CD14-positive monocyte (primary cell): ENCODE data around the gene STYXL2. TPM values are rescaled to one million over a fixed set of nuclear protein-coding genes. Genes with fewer than 3 reads are reported as not detected.

ENCODE experiments used
- DNase-seq, 3 donors: peaks; one replicate each; pipeline ENCODE4 v3.0.0-alpha.2; 2011 to 2022
- H2AFZ ChIP-seq: 2 replicates; pipeline ENCODE4 v1.6.0; 2012; ENCODE audit warnings: mild to moderate bottlenecking, low read depth, low read length, inconsistent platforms; ENCODE audit not compliant: insufficient read depth, poor library complexity, severe bottlenecking
- H3K27ac ChIP-seq, 2 donors: 1 replicate in 1 of 2; 2 replicates in 1 of 2; pipeline ENCODE4 v1.5.1; 2012 to 2013; ENCODE audit warnings: low read length in 2 of 2, control low read depth in 1 of 2, inconsistent platforms in 1 of 2, low read depth in 1 of 2, mild to moderate bottlenecking in 1 of 2
- H3K27me3 ChIP-seq, 2 donors: one replicate each; pipeline versions ENCODE4 v1.6.0 to v1.6.1; 2011 to 2013; ENCODE audit warnings: low read length in 2 of 2; ENCODE audit not compliant: control insufficient read depth in 2 of 2, insufficient read depth in 2 of 2
- H3K36me3 ChIP-seq, 2 donors: replicated peaks in 1 of 2; 1 replicate in 1 of 2; 2 replicates in 1 of 2; pipeline versions ENCODE4 v1.5.1 to v1.6.1; 2012 to 2013; ENCODE audit warnings: low read length in 2 of 2, control low read depth in 1 of 2, inconsistent platforms in 1 of 2, mild to moderate bottlenecking in 1 of 2; ENCODE audit not compliant: insufficient read depth in 2 of 2, control insufficient read depth in 1 of 2
- H3K4me1 ChIP-seq, 2 donors: 1 replicate in 1 of 2; 2 replicates in 1 of 2; pipeline versions ENCODE4 v1.5.1 to v1.6.1; 2012 to 2013; ENCODE audit warnings: low read length in 2 of 2, control low read depth in 1 of 2, inconsistent platforms in 1 of 2, mild to moderate bottlenecking in 1 of 2, moderate library complexity in 1 of 2; ENCODE audit not compliant: insufficient read depth in 2 of 2, control insufficient read depth in 1 of 2
- H3K4me2 ChIP-seq: replicated peaks from 2 replicates; pipeline ENCODE3; 2012; ENCODE audit warnings: low read length, moderate library complexity, mild to moderate bottlenecking; ENCODE audit not compliant: poor library complexity, severe bottlenecking; ENCODE audit errors: extremely low read depth
- H3K4me3 ChIP-seq, 3 experiments: fragments of 200-600 bp in 1 of 3; sonication (generic) in 1 of 3; replicated peaks in 1 of 3; 1 replicate in 2 of 3; 2 replicates in 1 of 3; pipeline ENCODE4 v1.5.1; 2011 to 2013; ENCODE audit warnings: low read length in 3 of 3, mild to moderate bottlenecking in 3 of 3, control low read depth in 2 of 3, low read depth in 2 of 3, inconsistent platforms in 1 of 3, moderate library complexity in 1 of 3
- H3K79me2 ChIP-seq: 2 replicates; pipeline ENCODE4 v1.6.0; 2012; ENCODE audit warnings: mild to moderate bottlenecking, control low read depth, inconsistent platforms, low read length, moderate library complexity; ENCODE audit not compliant: insufficient read depth
- H3K9ac ChIP-seq: 2 replicates; pipeline ENCODE4 v1.6.0; 2017; ENCODE audit warnings: low read length, mild to moderate bottlenecking; ENCODE audit not compliant: insufficient read depth, poor library complexity, severe bottlenecking
- H3K9me3 ChIP-seq, 2 donors: replicated peaks in 1 of 2; 1 replicate in 1 of 2; 2 replicates in 1 of 2; pipeline versions ENCODE4 v1.5.1 to v1.6.1; 2012 to 2013; ENCODE audit warnings: low read length in 2 of 2, control low read depth in 1 of 2; ENCODE audit not compliant: control insufficient read depth in 1 of 2, insufficient read depth in 1 of 2
- H4K20me1 ChIP-seq: 2 replicates; pipeline ENCODE4 v1.6.0; 2012; ENCODE audit warnings: mild to moderate bottlenecking, low read length, control low read depth, moderate library complexity; ENCODE audit not compliant: insufficient read depth
- H3K27ac Mint-ChIP-seq, 7 donors: one replicate each; pipeline ENCODE4 v1.8.0; 2020; ENCODE audit warnings: mild to moderate bottlenecking in 7 of 7, mixed read lengths in 7 of 7, moderate library complexity in 6 of 7, inconsistent platforms in 2 of 7
- H3K27me3 Mint-ChIP-seq, 3 donors: one replicate each; pipeline ENCODE4 v1.8.0; 2021 to 2022; ENCODE audit warnings: low read depth in 3 of 3, mild to moderate bottlenecking in 3 of 3, mixed read lengths in 3 of 3, moderate library complexity in 3 of 3, inconsistent platforms in 1 of 3
- H3K36me3 Mint-ChIP-seq, 2 donors: one replicate each; pipeline ENCODE4 v1.8.0; 2020; ENCODE audit warnings: mixed read lengths in 2 of 2, inconsistent platforms in 1 of 2, mild to moderate bottlenecking in 1 of 2
- H3K4me1 Mint-ChIP-seq: one replicate; pipeline ENCODE4 v1.8.0; 2020; ENCODE audit warnings: mild to moderate bottlenecking, mixed read lengths
- H3K4me3 Mint-ChIP-seq, 2 donors: one replicate each; pipeline ENCODE4 v1.8.0; 2020; ENCODE audit warnings: mild to moderate bottlenecking in 2 of 2, mixed read lengths in 2 of 2, moderate library complexity in 1 of 2
- H3K9me3 Mint-ChIP-seq, 7 donors: one replicate each; pipeline ENCODE4 v1.8.0; 2020 to 2022; ENCODE audit warnings: mixed read lengths in 7 of 7, mild to moderate bottlenecking in 6 of 7, moderate library complexity in 6 of 7, inconsistent platforms in 2 of 7
- CTCF ChIP-seq: fragments of 200-600 bp; IDR thresholded peaks from one replicate; pipeline ENCODE4 v1.8.0; 2022; ENCODE audit warnings: antibody characterized with exemption, mild to moderate bottlenecking
- WGBS: methylation state at CpG from one replicate; pipeline ENCODE4 v1.1.5; 2013; ENCODE audit warnings: missing lambda C conversion rate; ENCODE audit not compliant: insufficient coverage; 5-methylcytosine and 5-hydroxymethylcytosine counted together
- intact Hi-C, 2 donors: fragments of 100-400 bp; cut with micrococcal nuclease; formaldehyde crosslinking; loops; one replicate each; pipeline versions ENCODE4 v1.15.0 to v1.15.1; 2023
- polyA plus RNA-seq, 3 donors: library from polyadenylated mRNA; depleted of rRNA in 1 of 3; unstranded in 2 of 3; stranded (reverse) in 1 of 3; fragments of 300-500 nt in 2 of 3; fragments of >200 nt in 1 of 3; fragmentation: Illumina TruSeq in 2 of 3; gene quantifications; 1 replicate in 2 of 3; 2 replicates in 1 of 3; pipeline ENCODE4 v1.2.3, GENCODE V29; 2012 to 2021

STYXL2 gene
- polyA plus RNA-seq, 3 donors: not detected

GRCh38 chr1:167137332-167137781 is 43.5 kb downstream of the STYXL2 start:
- 96% methylated on average over 5 of the region's 6 CpGs for WGBS
- H3K9me3 Mint-ChIP-seq: peaks cover 0 to 2% (median 0%) of the 10 kb centered on the region in 7 donors
- no peak overlapping the region for H3K4me3 Mint-ChIP-seq

GRCh38 chr1:167137793-167138510 is 44.1 kb downstream of the STYXL2 start:
- Histone ChIP-seq H3K79me2 (no peaks in the 10 kb centered on the region), H3K36me3 (no peaks in the 10 kb centered on the region), H3K4me2 (no peak overlapping the region), H3K27ac (no peak overlapping the region), H3K27me3 (no peaks in the 10 kb centered on the region), H3K9me3 (no peaks in the 10 kb centered on the region), H2AFZ (no peak overlapping the region), H3K4me3 (no peak overlapping the region), H4K20me1 (no peaks in the 10 kb centered on the region), H3K9ac (no peak overlapping the region), H3K4me1 (no peaks in the 10 kb centered on the region)
- no peaks in the 10 kb centered on the region for H3K4me1 Mint-ChIP-seq
- no peak overlapping the region for H3K4me3 Mint-ChIP-seq
- no peak for TF ChIP-seq CTCF
- peaks cover 0 to 2% (median 0%) of the 10 kb centered on the region in 7 donors for H3K9me3 Mint-ChIP-seq
- H3K27me3 Mint-ChIP-seq: peaks cover 2 to 4% (median 3%) of the 10 kb centered on the region in 3 donors
- intact Hi-C loops: no loop called here
- DNase-seq: no peak
- H3K27ac Mint-ChIP-seq: no peak overlapping the region
- no peaks in the 10 kb centered on the region for H3K36me3 Mint-ChIP-seq
- 100% methylated on average over 3 of the region's 3 CpGs for WGBS

More at GRCh38 chr1:167137332-167137781, 43.5 kb downstream of the STYXL2 start:
- H3K36me3 Mint-ChIP-seq: no peaks in the 10 kb centered on the region
- H3K27ac Mint-ChIP-seq: no peak overlapping the region
- Histone ChIP-seq H4K20me1 (no peaks in the 10 kb centered on the region), H3K36me3 (no peaks in the 10 kb centered on the region), H3K27me3 (no peaks in the 10 kb centered on the region), H3K79me2 (no peaks in the 10 kb centered on the region), H3K4me1 (no peaks in the 10 kb centered on the region), H3K9me3 (no peaks in the 10 kb centered on the region), H3K9ac (no peak overlapping the region), H2AFZ (no peak overlapping the region), H3K4me3 (no peak overlapping the region), H3K4me2 (no peak overlapping the region), H3K27ac (no peak overlapping the region)
- no peaks in the 10 kb centered on the region for H3K4me1 Mint-ChIP-seq
- intact Hi-C loops: no loop called here
- peaks cover 2 to 5% (median 2%) of the 10 kb centered on the region in 3 donors for H3K27me3 Mint-ChIP-seq
- no peak for TF ChIP-seq CTCF
- DNase-seq: no peak
